Measurements from ENCODE around the gene MOB2. TPM values are rescaled to one million over a fixed set of nuclear protein-coding genes. Genes with fewer than 3 reads are reported as not detected.

MOB2 gene
- total and polyA plus RNA-seq, 7 donors = 44.5 to 75.1 (median 58.1) TPM

DNA sequence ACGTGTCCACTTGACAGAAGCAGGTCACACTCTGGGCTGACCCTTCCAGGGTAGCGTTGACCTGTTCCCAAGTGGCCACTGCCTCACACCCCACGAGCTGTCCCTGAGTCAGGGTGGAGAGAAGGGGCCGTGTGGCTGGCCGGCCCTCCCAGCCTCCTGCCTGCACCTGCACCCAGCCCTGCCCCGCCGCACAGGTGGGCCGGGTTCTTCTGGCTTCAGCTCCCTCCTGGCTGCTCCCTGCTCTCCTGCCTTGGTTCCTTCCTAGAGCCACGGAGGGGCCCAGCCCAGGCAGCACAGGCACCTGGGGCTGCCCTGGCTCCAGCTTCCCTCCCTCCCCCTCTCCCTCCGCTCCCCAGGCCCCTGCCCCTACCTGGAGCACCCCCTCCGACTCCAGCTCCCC lies 42.3 kb downstream of the MOB2 start:
- Histone ChIP-seq H3K9me3 (no peaks in the 10 kb centered on the region), H3K36me3 (ENCODE audit: insufficient read depth in 1 of 2, low read depth in 1 of 2) (no peaks in the 10 kb centered on the region), H3K27ac (no peak overlapping the region), H3K4me1 (no peaks in the 10 kb centered on the region), H3K27me3 (ENCODE audit: insufficient read depth in 3 of 3, low read length in 2 of 3) (peaks cover 0 to 9% (median 0%) of the 10 kb centered on the region in 3 donors), H3K4me3 (no peak overlapping the region)
- ATAC-seq (no peak), DNase-seq (no peak)
- intact Hi-C loops (cut with DNase I) = no loop called here
- TF ChIP-seq, protein P1, sequence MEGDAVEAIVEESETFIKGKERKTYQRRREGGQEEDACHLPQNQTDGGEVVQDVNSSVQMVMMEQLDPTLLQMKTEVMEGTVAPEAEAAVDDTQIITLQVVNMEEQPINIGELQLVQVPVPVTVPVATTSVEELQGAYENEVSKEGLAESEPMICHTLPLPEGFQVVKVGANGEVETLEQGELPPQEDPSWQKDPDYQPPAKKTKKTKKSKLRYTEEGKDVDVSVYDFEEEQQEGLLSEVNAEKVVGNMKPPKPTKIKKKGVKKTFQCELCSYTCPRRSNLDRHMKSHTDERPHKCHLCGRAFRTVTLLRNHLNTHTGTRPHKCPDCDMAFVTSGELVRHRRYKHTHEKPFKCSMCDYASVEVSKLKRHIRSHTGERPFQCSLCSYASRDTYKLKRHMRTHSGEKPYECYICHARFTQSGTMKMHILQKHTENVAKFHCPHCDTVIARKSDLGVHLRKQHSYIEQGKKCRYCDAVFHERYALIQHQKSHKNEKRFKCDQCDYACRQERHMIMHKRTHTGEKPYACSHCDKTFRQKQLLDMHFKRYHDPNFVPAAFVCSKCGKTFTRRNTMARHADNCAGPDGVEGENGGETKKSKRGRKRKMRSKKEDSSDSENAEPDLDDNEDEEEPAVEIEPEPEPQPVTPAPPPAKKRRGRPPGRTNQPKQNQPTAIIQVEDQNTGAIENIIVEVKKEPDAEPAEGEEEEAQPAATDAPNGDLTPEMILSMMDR (IDR thresholded peaks at IDR 0.05) = no peak
- WGBS, 3 donors = 62 to 71% (median 68%) methylated on average over 9 to 11 of the region's 11 CpGs

DNA sequence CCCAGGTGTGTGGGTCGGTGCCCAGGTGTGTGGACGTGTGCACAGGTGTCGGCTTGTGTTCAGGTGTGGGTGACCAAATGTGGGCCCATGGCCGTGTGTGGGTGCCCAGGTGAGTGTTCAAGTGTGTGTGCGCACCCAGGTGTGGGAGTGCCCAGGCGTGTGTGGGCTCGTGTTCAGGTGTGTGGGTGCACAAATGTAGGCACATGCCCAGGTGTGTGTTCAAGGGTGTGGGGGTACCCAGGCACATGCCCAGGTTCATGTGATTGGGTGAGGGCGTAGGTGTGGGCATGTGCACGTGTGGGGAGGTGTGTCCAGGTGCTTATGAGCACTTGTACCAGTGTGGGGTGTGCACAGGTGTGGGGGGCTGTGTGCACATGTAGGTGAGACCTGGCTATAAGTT lies 42.8 kb downstream of the MOB2 start:
- H3K4me3 ChIP-seq = no peak overlapping the region
- H3K36me3 ChIP-seq (ENCODE audit: insufficient read depth in 1 of 2, low read depth in 1 of 2) = no peaks in the 10 kb centered on the region
- H3K9me3 ChIP-seq = no peaks in the 10 kb centered on the region
- ATAC-seq (no peak), DNase-seq (no peak)
- H3K27me3 ChIP-seq (ENCODE audit: insufficient read depth in 3 of 3, low read length in 2 of 3) = peaks cover 0 to 9% (median 0%) of the 10 kb centered on the region in 3 donors
- 81 to 87% (median 84%) methylated on average over 9 of the region's 9 CpGs for WGBS, 3 donors
- no peaks in the 10 kb centered on the region for H3K4me1 ChIP-seq
- no peak overlapping the region for H3K27ac ChIP-seq
- intact Hi-C loops (cut with DNase I) = no loop called here
- TF ChIP-seq, protein P1 (IDR thresholded peaks at IDR 0.05) = no peak

DNA sequence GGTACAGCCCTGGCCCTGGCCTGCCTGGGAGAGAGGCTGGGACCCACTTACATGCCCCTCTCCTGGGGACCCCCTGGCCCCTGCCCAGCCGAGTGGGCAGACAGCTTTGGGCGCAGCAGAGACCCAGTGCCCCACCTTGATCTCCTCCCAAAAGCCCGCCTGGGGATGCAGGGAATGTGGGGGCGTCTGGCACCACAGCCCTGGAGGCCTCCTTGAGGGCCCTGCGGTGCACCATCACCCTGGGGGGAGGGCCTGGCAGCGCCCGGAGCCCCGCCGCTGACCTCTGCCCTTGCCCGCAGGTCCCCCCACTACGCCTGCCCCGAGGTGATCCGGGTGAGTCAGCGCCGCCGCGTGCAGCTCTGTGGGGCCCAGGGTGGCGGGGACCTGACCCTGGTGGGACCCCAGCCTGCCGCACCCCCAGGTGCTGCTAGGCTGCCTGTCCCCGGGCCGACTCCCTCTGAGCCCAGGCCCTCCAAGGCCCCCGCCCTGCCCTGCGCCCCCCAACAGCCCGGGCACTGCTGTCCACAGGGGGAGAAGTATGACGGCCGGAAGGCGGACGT lies 43.7 kb downstream of the MOB2 start:
- Histone ChIP-seq H3K36me3 (ENCODE audit: insufficient read depth in 1 of 2, low read depth in 1 of 2) (no peaks in the 10 kb centered on the region), H3K9me3 (no peaks in the 10 kb centered on the region), H3K4me1 (no peaks in the 10 kb centered on the region), H3K27ac (no peak overlapping the region), H3K4me3 (no peak overlapping the region), H3K27me3 (ENCODE audit: insufficient read depth in 3 of 3, low read length in 2 of 3) (peaks cover 0 to 9% (median 0%) of the 10 kb centered on the region in 3 donors)
- intact Hi-C loops (cut with DNase I) = no loop called here
- TF ChIP-seq, protein P1 (IDR thresholded peaks at IDR 0.05) = no peak
- ATAC-seq (no peak), DNase-seq (no peak)
- 79 to 82% (median 81%) methylated on average over 16 to 28 of the region's 28 CpGs for WGBS, 3 donors

DNA sequence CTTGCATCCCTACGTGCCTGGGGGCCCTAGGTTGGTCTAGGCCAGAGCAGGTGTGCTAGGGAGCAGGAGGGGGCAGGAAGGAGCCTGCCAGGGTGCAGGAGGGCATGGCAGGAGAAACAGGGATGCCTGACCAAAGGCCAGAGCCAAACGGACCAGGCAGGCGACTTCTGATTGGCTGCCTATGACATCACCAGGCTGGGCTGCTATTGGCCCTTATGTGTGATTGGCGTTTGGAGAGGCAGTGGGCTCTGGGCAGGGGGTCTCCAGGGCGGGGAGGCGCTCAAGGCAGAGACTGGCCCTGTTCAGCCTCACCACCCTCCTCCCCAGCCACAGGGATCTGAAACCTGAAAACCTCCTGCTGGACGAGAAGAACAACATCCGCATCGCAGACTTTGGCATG lies 44.4 kb downstream of the MOB2 start:
- TF ChIP-seq, protein P1 (IDR thresholded peaks at IDR 0.05) = no peak
- intact Hi-C loops (cut with DNase I) = no loop called here
- Histone ChIP-seq H3K27ac (no peak overlapping the region), H3K27me3 (ENCODE audit: insufficient read depth in 3 of 3, low read length in 2 of 3) (peaks cover 0 to 11% (median 0%) of the 10 kb centered on the region in 3 donors), H3K9me3 (no peaks in the 10 kb centered on the region), H3K4me3 (no peak overlapping the region), H3K36me3 (ENCODE audit: insufficient read depth in 1 of 2, low read depth in 1 of 2) (no peaks in the 10 kb centered on the region), H3K4me1 (no peaks in the 10 kb centered on the region)
- ATAC-seq (no peak), DNase-seq (no peak)
- WGBS, 3 donors = 26 to 30% (median 28%) methylated on average over 9 of the region's 9 CpGs

DNA sequence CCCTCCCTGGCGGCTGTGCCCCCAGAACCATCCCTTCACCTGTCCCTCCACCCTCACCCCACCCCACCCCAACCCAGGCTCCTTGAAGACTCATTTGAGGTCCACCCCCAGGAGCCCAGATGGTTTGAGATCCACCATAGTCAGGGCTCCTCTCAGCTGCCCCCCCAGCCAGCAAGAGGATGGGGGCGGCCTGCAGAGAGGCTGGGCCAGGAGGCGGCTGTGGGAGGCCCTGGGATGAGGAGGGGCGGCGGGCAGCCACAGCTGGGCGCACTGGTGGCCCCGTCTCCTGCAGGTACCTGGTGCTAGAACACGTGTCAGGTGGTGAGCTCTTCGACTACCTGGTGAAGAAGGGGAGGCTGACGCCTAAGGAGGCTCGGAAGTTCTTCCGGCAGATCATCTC lies 46.1 kb downstream of the MOB2 start:
- no peaks in the 10 kb centered on the region for H3K36me3 ChIP-seq (ENCODE audit: insufficient read depth in 1 of 2, low read depth in 1 of 2)
- DNase-seq = no peak
- intact Hi-C loops (cut with DNase I) = no loop called here
- no peaks in the 10 kb centered on the region for H3K9me3 ChIP-seq
- TF ChIP-seq, protein P1 (IDR thresholded peaks at IDR 0.05) = no peak
- no peak overlapping the region for H3K4me3 ChIP-seq
- H3K4me1 ChIP-seq = no peaks in the 10 kb centered on the region
- no peak for ATAC-seq
- 78 to 81% (median 79%) methylated on average over 12 of the region's 12 CpGs for WGBS, 3 donors
- no peak overlapping the region for H3K27ac ChIP-seq
- H3K27me3 ChIP-seq (ENCODE audit: insufficient read depth in 3 of 3, low read length in 2 of 3) = peaks cover 0 to 15% (median 0%) of the 10 kb centered on the region in 3 donors

Measured in psoas muscle (tissue), 8 donors.